Hepatocyte (in vitro differentiated cells): ENCODE measurements around the gene LRRC4C.

ENCODE experiments used
- EZH2 ChIP-seq: fragments of 200-600 bp; sonication (generic); IDR thresholded peaks from 2 replicates; pipeline ENCODE4 v1.6.1; 2016; ENCODE audit warnings: antibody characterized with exemption, mild to moderate bottlenecking, borderline replicate concordance
- TF ChIP-seq, protein P1 (sequence below): fragments of 200-600 bp; sonication (generic); IDR thresholded peaks from 2 replicates; pipeline ENCODE4 v1.5.1; 2016; ENCODE audit warnings: antibody characterized with exemption, mild to moderate bottlenecking; ENCODE audit not compliant: poor library complexity

DNA sequence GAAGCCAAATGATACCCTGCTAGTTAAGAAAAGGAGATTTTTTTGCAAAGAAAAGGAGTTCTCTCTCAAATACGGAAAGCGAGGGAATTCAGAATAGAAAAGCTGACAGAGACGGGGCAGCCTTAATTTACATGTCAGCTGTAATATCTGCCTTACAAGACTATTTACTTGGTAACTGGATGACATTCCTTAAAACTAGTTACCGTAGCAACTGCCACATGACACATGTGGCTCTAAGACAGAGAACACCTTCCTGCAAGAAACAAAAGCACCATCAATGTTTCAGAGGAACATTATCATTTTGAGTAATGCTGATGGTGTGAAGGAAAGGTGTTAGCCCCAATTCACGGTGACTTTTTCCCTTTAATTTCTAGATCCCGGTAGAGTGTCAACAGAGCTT, 222.1 kb downstream of the LRRC4C start:
- TF ChIP-seq, protein P1, sequence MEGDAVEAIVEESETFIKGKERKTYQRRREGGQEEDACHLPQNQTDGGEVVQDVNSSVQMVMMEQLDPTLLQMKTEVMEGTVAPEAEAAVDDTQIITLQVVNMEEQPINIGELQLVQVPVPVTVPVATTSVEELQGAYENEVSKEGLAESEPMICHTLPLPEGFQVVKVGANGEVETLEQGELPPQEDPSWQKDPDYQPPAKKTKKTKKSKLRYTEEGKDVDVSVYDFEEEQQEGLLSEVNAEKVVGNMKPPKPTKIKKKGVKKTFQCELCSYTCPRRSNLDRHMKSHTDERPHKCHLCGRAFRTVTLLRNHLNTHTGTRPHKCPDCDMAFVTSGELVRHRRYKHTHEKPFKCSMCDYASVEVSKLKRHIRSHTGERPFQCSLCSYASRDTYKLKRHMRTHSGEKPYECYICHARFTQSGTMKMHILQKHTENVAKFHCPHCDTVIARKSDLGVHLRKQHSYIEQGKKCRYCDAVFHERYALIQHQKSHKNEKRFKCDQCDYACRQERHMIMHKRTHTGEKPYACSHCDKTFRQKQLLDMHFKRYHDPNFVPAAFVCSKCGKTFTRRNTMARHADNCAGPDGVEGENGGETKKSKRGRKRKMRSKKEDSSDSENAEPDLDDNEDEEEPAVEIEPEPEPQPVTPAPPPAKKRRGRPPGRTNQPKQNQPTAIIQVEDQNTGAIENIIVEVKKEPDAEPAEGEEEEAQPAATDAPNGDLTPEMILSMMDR: no peak
- no peak for TF ChIP-seq EZH2
